AG08396 (cell line): ENCODE results near the gene PSME2.
A peak's percentile ranks its signal among the peaks of the same experiment; 100 is the strongest.

Experiments used
- DNase-seq: peaks from one replicate; pipeline ENCODE4 v3.0.0; 2012; ENCODE audit warnings: low spot score, mixed read lengths

PSME2 gene

DNA sequence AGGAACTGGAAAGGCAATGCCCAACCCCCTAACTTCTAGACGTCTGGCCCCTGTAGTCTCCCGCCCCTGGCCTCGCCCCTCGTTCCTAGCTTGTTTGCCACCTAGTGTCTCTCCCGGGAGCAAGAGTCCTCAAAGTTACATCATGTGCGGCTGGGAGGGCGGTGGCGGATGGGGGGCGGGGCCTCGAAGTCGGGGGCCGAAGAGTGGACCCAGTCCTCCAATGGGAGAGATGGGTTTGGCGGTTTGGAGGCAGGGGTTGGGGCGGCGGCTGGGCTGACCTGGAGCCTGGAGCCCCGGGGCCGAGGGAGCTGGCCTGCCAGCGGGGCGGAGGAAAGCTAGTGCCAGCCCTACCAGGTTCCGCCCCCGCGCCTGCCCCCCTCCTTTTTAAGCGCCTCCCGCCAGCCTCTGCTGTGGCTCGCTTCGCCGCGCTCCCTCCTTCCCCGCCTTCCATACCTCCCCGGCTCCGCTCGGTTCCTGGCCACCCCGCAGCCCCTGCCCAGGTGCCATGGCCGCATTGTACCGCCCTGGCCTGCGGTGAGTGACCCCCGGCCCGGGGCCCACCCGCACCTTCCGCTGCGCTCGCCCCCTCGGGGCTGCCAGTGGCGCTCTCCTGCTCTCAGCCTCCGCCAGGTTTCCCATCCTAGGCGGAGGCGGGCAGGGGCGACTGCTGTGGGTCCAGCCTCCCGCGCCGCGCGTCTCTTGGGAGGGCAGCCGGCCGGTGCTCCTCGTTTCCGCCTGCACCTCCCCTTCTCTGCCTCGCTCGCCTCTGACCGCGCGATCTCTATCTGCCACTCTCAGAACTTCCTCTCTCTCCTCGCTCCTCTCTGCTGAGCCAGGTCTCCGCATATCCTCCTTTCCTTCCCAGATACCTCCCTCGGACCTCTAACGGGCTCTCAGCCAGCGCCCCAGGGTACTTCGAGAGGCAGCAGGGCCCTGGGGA, 52.2 kb downstream of the PSME2 start, which contains the start of gene PCK2:
PCK2 (plus strand) TSS at position 411 of the 940 bp plus-strand sequence; CDS start at position 506, 95 bp downstream.
- peak; percentile 98 for DNase-seq
